ENCODE measurements around the gene UBN2. TPM values are rescaled to one million over a fixed set of nuclear protein-coding genes. Genes with fewer than 3 reads are reported as not detected.
A peak's percentile ranks its signal among the peaks of the same experiment; 100 is the strongest.

UBN2 gene
- total RNA-seq = 31.4 to 34.8 TPM (median 34.4 TPM) in 3 replicates

- Mint-ChIP-seq H3K4me1 (peaks cover 20% of the 10 kb centered on the region), H3K36me3 (peaks cover 3% of the 10 kb centered on the region), H3K9me3 (no peaks in the 10 kb centered on the region), H3K27ac (peak within 1 kb of the TSS; percentile 100), H3K4me3 (peak within 1 kb of the TSS; percentile 100), H3K27me3 (ENCODE audit: low read depth) (no peaks in the 10 kb centered on the region)
- TF ChIP-seq CTCF (IDR thresholded peaks at IDR 0.05; ENCODE audit: unreplicated experiment) = no peak
- DNase-seq (ENCODE audit: low spot score in 2 of 2, unreplicated experiment in 2 of 2) = peak; percentile 90 to 98
These were observed at the start of gene UBN2 for GRCh38 chr7:139230774-139231512. TSS of gene UBN2 (plus strand) at chr7:139231237. CDS start at chr7:139231485, 248 bp downstream.

- Mint-ChIP-seq H3K27ac (no peak overlapping the region), H3K27me3 (ENCODE audit: low read depth) (no peaks in the 10 kb centered on the region), H3K4me3 (no peak overlapping the region), H3K9me3 (no peaks in the 10 kb centered on the region), H3K4me1 (no peaks in the 10 kb centered on the region), H3K36me3 (peaks cover 30% of the 10 kb centered on the region)
- TF ChIP-seq CTCF (IDR thresholded peaks at IDR 0.05; ENCODE audit: unreplicated experiment) = no peak
- no peak for DNase-seq (ENCODE audit: low spot score in 2 of 2, unreplicated experiment in 2 of 2)
These were observed 49.6 kb upstream of the UBN2 start for GRCh38 chr7:139181404-139181803.

- Mint-ChIP-seq H3K9me3 (no peaks in the 10 kb centered on the region), H3K27me3 (ENCODE audit: low read depth) (no peaks in the 10 kb centered on the region), H3K27ac (no peak overlapping the region), H3K36me3 (peaks cover 30% of the 10 kb centered on the region), H3K4me3 (no peak overlapping the region), H3K4me1 (no peaks in the 10 kb centered on the region)
- TF ChIP-seq CTCF (IDR thresholded peaks at IDR 0.05; ENCODE audit: unreplicated experiment) = no peak
- no peak for DNase-seq (ENCODE audit: low spot score in 2 of 2, unreplicated experiment in 2 of 2)
These were observed 48.7 kb upstream of the UBN2 start for GRCh38 chr7:139182363-139182762.

GRCh38 chr7:139183251-139183650, 47.8 kb upstream of the UBN2 start:
- no peak for TF ChIP-seq CTCF (IDR thresholded peaks at IDR 0.05; ENCODE audit: unreplicated experiment)
- DNase-seq (ENCODE audit: low spot score in 2 of 2, unreplicated experiment in 2 of 2) = no peak
- H3K4me1 Mint-ChIP-seq = no peaks in the 10 kb centered on the region
- H3K27ac Mint-ChIP-seq = no peak overlapping the region
- no peaks in the 10 kb centered on the region for H3K27me3 Mint-ChIP-seq (ENCODE audit: low read depth)
- peaks cover 31% of the 10 kb centered on the region for H3K36me3 Mint-ChIP-seq
- no peak overlapping the region for H3K4me3 Mint-ChIP-seq
- H3K9me3 Mint-ChIP-seq = no peaks in the 10 kb centered on the region

- Mint-ChIP-seq H3K27ac (no peak overlapping the region), H3K4me1 (no peaks in the 10 kb centered on the region), H3K9me3 (no peaks in the 10 kb centered on the region), H3K27me3 (ENCODE audit: low read depth) (no peaks in the 10 kb centered on the region), H3K4me3 (no peak overlapping the region), H3K36me3 (peaks cover 31% of the 10 kb centered on the region)
- TF ChIP-seq CTCF (IDR thresholded peaks at IDR 0.05; ENCODE audit: unreplicated experiment) = no peak
- DNase-seq (ENCODE audit: low spot score in 2 of 2, unreplicated experiment in 2 of 2) = no peak
These were observed 47.1 kb upstream of the UBN2 start for GRCh38 chr7:139183878-139184338.

Data from mesothelial cell of epicardium (in vitro differentiated cells).